ENCODE results near the gene PPP2R2D. TPM values are rescaled to one million over a fixed set of nuclear protein-coding genes. Genes with fewer than 3 reads are reported as not detected.

Gene PPP2R2D
- total and polyA plus RNA-seq, 7 donors, result 18.4 to 44.0 (median 23.8) TPM

GRCh38 chr10:131920151-131920550 lies 19.3 kb downstream of the PPP2R2D start:
- intact Hi-C loops (cut with DNase I), result no loop called here
- DNase-seq, result peak; percentile 53
- Histone ChIP-seq H3K27me3 (no peaks in the 10 kb centered on the region), H3K4me1 (peaks cover 0 to 5% (median 0%) of the 10 kb centered on the region in 4 donors), H3K9me3 (peaks cover 0 to 2% (median 0%) of the 10 kb centered on the region in 4 donors), H3K36me3 (no peaks in the 10 kb centered on the region), H3K4me3 (no peak overlapping the region), H3K27ac (no peak overlapping the region)
- WGBS, 2 donors, result 93% methylated on average over 11 of the region's 11 CpGs
- TF ChIP-seq POLR2AphosphoS5 (IDR thresholded peaks at IDR 0.05), result no peak
- TF ChIP-seq POLR2A (IDR thresholded peaks at IDR 0.05), result no peak
- TF ChIP-seq CTCF (IDR thresholded peaks at IDR 0.05), result no peak
- TF ChIP-seq EP300 (IDR thresholded peaks at IDR 0.05), result no peak

GRCh38 chr10:131920693-131921092 lies 19.9 kb downstream of the PPP2R2D start:
- Histone ChIP-seq H3K4me1 (no peaks in the 10 kb centered on the region), H3K4me3 (no peak overlapping the region), H3K36me3 (no peaks in the 10 kb centered on the region), H3K27me3 (no peaks in the 10 kb centered on the region), H3K9me3 (peaks cover 0 to 2% (median 0%) of the 10 kb centered on the region in 4 donors), H3K27ac (no peak overlapping the region)
- TF ChIP-seq POLR2A (IDR thresholded peaks at IDR 0.05) (no peak), EP300 (IDR thresholded peaks at IDR 0.05) (no peak), POLR2AphosphoS5 (IDR thresholded peaks at IDR 0.05) (no peak), CTCF (IDR thresholded peaks at IDR 0.05) (no peak)
- WGBS, 2 donors, result 84 to 92% methylated on average over 5 of the region's 5 CpGs
- intact Hi-C loops (cut with DNase I), result no loop called here
- peak; percentile 18 for DNase-seq

- Histone ChIP-seq H3K36me3 (no peaks in the 10 kb centered on the region), H3K27me3 (no peaks in the 10 kb centered on the region), H3K9me3 (peaks cover 0 to 2% (median 0%) of the 10 kb centered on the region in 4 donors), H3K27ac (no peak overlapping the region), H3K4me1 (no peaks in the 10 kb centered on the region), H3K4me3 (no peak overlapping the region)
- 79 to 83% methylated on average over 8 of the region's 8 CpGs for WGBS, 2 donors
- DNase-seq, result peak; percentile 32
- intact Hi-C loops (cut with DNase I), result no loop called here
- TF ChIP-seq CTCF (IDR thresholded peaks at IDR 0.05) (no peak), POLR2A (IDR thresholded peaks at IDR 0.05) (no peak), POLR2AphosphoS5 (IDR thresholded peaks at IDR 0.05) (no peak), EP300 (IDR thresholded peaks at IDR 0.05) (no peak)
Observed at GRCh38 chr10:131921184-131921583, 20.4 kb downstream of the PPP2R2D start.

- Histone ChIP-seq H3K4me3 (no peak overlapping the region), H3K4me1 (peaks cover 0 to 6% (median 4%) of the 10 kb centered on the region in 4 donors), H3K27ac (no peak overlapping the region), H3K36me3 (no peaks in the 10 kb centered on the region), H3K9me3 (peaks cover 0 to 2% (median 0%) of the 10 kb centered on the region in 4 donors), H3K27me3 (no peaks in the 10 kb centered on the region)
- WGBS, 2 donors, result 95 to 96% methylated on average over 11 of the region's 11 CpGs
- no peak for TF ChIP-seq POLR2A (IDR thresholded peaks at IDR 0.05)
- TF ChIP-seq EP300 (IDR thresholded peaks at IDR 0.05), result no peak
- no peak for TF ChIP-seq CTCF (IDR thresholded peaks at IDR 0.05)
- no peak for TF ChIP-seq POLR2AphosphoS5 (IDR thresholded peaks at IDR 0.05)
- intact Hi-C loops (cut with DNase I), result no loop called here
- peak; percentile 18 for DNase-seq
Observed at GRCh38 chr10:131923038-131923756, 22.4 kb downstream of the PPP2R2D start.
